GM10847 (cell line): ENCODE results near the gene C20orf144.

Experiments
- POLR2A ChIP-seq: IDR thresholded peaks from 2 replicates; pipeline ENCODE4 v1.6.1; 2011; ENCODE audit not compliant: insufficient read length; ENCODE audit errors: extremely low read depth

Gene C20orf144

DNA sequence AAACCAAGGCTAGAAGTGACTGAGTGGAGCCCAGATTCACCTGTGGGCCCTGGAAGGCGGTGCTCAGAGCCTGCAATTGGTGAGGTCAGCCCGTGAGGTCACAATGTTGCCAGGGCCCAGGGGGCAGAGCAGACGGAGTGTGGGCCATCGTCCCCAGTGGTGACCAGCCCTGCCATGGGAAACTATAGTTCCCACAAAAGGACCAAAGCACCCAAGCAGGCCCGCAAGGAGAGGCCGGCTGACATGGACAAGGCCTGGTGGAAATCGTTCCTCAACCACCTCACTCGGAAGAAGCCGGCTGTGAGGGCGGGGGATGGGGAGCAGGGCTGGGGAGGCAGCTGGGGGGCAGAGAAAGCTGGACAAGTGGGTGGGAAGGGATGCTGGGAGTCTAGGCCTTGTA lies at the start of gene C20orf144:
Gene C20orf144, plus strand, starts transcription at position 156 of the 400 bp plus-strand sequence. Its CDS starts 19 bp downstream, at position 175.
- TF ChIP-seq POLR2A = no peak

DNA sequence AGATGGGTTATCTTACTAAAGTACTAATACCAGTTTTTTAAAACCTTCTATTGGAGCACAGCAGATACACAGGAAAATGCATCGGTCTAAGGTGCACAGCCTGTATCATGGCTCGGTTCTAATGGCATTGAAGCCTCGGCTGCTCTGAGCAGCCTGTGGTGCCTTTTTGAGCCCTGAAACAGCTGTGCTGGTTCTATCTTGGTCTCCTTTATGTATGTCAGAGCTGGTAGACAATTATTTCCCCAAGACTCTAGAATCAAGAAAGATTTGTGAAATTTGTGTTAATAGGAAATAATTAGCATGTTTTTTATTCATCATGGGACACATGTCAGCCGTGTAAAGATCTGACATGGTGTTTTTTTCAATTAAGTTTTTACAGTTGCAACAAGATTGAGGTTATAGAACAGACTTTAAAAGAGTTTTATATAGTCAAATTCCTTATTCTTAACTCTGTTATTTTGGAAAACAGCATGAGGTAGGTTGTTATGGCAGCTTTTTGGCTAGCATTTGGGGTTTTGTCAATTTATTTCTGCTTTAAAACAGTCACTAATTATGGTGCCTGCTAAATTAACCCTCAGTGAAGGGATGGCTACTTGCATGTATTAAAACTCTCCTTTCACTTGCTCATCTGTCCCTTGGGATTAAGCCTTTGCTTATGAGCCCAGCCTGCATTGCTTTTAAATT lies 40.3 kb upstream of the C20orf144 start:
- TF ChIP-seq POLR2A = no peak

DNA sequence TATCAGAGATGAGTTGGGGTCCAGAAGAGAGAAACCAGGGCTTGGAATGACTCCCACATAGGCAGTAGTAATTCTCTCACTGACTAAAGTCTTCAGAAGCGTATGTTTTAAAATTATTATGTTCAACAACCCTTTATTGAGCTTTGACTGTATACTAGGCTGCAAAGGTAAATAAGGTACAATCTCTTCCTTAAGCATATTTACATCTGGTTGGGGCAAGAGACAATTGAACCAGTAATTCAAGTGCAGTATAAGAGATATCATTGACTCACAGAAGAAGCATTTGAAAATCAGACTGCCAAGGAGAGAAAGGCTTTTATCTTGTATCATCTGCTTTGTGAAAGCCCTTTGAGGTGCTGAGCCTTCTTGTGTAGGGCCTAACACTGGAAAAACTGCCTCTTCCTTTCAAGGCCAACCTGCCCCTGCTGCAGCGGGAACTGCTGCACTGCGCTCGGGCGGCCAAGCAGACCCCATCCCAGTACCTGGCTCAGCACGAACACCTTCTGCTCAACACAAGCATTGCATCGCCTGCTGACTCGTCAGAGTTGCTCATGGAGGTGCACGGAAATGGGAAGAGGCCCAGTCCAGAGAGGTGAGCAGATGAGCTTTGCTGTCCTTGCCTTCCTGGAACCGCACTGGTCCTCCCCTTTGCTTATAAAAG lies 39.3 kb upstream of the C20orf144 start:
- TF ChIP-seq POLR2A = no peak

DNA sequence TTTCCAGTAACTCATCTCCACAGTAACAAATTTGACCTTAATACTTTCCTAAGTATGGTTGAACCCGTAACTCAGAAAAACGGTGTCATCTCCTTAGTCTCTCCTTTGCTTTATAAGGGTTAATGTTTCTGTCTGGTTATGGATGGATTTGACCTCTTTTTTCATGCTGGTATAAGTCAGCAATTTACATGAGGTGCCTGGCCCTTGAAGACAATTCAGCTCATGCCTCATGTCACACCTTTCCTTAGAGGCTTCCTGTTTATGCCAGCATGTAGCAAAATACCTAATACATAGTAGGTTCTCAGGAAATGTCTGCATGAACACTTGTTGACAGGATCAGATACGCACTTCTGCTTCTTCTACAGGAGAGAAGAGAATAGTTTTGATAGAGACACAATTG lies 37.7 kb upstream of the C20orf144 start:
- TF ChIP-seq POLR2A = no peak

DNA sequence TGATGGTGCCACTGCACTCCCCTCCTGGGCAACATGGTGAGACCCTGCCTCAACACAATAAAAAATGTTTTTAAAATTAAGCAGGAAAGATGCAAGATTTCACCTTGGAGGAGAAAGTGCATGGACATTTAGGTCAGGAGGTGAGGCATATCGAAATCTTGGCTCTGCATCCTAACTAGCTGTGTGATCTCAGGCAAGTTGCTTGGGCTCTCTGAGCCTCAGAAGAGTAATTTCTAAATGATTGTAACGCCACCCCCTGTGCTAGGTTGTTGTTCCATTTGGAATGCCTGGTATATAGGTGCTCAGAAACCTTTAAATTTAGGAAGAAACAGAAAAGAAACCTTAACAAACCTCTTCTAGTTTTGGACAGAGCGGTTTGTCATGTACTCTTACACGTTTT lies 35.9 kb upstream of the C20orf144 start:
- TF ChIP-seq POLR2A = no peak

DNA sequence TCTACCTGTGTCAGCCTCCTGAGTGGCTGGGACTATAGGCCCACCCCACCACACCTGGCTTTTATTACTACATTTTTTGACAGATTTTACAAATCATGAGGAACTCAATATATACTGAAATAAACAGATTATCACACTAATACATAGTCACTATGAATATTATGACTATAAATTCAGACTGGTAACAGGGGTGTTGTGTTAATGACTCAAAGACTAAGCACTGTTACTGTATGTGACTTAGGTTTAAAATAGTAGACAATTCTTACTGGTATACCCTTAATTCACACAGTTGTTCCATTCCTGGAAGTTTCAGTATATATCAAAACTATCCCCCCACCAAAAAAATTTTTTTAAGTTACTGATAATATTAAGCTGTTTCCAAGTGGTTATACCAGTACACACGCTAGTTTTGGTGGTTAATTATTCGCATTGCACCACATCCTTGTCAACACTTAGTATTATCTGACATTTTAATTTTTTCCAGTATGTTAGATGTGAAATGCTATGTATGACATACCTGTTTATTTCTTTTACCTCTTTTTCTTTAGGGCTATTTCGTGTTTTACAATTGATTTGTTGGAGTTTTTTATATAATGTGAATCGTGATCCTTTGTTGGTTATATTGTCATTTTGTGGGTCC lies 34.4 kb upstream of the C20orf144 start:
- TF ChIP-seq POLR2A = no peak

DNA sequence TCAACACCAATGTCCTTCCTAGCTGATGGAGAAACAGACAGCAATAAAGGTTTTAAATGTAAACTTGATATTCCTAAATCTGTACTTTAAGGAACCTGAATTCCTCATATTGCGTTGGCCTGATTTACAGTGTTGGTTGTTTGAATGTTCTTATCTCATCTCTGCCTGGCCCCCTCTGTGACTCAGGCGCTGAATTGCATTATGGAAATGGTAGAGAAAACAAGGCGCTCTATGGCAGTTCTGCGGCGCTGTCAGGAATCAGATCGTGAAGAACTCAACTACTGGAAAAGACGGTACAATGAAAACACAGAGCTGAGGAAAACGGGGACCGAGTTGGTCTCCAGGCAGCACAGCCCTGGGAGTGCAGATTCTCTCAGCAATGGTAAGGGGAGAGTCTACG lies 32.6 kb upstream of the C20orf144 start:
- TF ChIP-seq POLR2A = no peak

DNA sequence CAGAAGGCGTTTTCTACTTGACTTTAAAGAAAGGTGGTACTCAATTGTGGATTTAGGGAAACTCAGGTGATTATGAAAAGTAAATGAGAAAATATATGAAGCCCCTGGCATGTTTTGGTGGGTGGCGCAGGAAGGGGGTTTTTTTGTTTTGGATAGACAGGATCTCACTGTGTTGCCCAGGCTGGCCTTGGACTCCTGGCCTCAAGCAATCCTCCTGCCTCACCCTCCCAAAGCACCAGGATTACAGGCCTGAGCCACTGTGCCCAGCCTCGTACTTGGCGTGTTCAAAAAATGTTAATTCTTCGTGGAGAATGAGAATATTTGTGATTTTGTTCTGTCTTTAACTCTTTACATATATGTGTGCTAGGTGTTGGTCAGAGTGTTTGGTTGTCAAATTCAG lies 32.1 kb upstream of the C20orf144 start:
- no peak for TF ChIP-seq POLR2A

DNA sequence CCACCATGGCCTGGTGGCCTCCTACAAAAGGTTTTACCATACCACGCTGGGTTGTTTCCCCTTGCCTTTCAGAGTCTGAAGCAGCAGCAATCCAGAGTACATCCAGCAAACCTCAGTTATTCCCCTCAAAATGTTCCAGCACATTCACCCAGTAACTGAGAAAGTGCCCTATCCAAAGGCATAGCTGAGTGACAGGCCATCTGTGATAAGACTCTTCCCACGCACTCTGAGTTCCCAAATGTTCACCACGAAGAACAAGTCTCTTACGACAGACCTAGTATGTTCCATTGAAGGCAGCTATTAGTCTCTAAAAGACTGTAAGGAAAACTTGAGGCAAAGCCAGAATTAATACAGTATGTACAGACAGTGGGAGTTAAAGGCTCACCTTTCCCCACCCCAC lies 31.6 kb upstream of the C20orf144 start:
- no peak for TF ChIP-seq POLR2A

DNA sequence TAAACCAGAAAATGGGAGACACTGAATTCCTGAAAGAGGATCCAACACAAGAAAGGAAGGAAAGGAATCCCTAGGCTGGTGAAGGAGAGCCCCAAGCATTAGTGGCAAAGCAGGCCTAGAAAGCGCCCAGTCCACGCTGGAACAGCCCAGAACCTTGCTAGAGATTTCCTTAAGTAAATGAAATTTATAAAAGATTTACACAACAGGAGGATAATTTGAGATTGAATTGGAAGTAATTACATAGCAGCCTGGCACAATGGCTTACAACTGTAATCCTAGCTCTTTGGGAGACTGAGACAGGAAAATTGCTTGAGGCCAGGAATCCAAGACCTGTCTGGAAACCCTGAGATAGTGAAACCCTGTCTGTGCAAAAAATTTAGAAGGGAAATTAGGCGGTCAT lies 26.8 kb upstream of the C20orf144 start:
- no peak for TF ChIP-seq POLR2A

DNA sequence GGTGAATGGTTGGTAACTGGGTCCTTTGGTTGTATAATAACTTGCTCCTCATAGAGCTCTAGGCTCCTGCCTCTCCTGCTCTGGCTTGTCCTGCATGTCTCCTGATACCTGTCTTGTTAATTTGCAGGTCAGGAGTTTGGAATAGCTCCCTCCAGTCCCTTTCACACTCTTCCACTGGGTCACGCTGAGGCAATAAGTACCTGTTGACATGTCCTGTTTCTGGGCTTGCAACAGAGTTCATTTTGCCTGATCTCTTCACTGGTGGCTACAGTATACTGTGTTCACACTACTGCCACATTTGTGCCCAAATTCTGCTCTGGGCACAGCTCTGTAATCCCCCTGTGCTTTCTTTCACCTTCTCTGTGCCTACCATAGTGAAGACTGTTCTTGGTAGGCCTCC lies 25.4 kb upstream of the C20orf144 start:
- TF ChIP-seq POLR2A = no peak

DNA sequence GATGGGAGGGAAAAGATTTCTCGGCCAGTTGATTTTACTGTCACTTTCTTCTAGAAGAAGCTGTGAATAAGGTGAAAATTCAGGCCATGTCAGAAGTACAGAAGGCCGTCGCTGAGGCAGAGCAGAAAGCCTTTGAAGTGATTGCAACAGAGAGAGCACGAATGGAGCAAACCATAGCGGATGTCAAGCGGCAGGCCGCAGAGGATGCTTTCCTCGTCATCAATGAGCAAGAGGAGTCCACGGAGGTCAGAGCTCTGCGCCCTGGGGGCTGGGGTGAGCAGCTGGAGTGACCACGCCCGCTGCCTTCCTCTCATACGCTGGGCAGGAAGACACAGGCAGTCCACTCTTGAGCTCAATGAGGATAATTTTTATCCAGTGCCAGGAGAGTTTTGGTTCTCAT lies 21.8 kb upstream of the C20orf144 start:
- no peak for TF ChIP-seq POLR2A

DNA sequence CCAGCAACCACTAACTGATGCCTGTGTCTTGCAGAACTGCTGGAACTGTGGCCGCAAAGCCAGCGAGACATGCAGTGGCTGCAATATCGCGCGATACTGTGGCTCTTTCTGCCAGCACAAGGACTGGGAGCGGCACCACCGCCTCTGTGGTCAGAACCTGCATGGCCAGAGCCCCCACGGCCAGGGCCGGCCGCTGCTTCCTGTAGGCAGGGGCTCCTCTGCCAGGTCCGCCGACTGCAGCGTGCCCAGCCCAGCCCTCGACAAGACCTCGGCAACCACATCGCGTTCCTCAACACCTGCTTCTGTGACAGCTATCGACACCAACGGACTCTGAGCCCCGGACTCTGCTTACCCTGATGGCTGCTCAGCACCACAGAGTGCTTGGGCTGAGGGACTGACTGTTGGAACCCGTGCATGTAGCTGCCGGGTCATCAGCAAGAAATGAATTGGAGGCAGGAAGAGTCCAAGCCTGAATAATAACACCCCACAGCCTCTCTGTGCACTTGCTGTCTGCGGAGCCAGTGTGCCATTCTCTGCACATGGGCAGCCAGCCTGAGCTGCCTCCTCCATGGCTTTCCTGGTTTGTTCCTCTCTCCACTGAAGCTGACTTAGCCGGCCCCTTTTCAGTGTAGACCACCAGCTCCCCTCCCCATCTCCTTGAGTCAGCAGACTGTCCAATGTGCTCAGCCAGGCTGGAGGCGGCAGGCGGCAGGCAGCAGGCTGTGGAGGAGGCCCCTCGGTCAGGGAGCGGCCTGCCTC lies 17.6 kb upstream of the C20orf144 start:
- TF ChIP-seq POLR2A = no peak

DNA sequence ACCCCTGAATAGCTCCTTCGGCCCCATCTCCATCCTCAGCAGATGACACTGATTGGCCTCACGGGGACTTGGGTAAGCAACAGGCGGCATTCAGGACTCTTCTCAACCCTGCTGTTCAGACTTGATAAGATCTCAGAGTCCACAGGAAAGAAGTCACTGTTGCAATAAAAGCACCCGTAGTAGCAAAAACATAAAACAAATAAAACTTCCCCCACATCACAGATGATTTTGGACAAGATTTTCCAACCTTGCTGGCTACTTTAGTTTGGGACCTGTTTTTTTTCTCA lies 17.1 kb upstream of the C20orf144 start:
- no peak for TF ChIP-seq POLR2A

DNA sequence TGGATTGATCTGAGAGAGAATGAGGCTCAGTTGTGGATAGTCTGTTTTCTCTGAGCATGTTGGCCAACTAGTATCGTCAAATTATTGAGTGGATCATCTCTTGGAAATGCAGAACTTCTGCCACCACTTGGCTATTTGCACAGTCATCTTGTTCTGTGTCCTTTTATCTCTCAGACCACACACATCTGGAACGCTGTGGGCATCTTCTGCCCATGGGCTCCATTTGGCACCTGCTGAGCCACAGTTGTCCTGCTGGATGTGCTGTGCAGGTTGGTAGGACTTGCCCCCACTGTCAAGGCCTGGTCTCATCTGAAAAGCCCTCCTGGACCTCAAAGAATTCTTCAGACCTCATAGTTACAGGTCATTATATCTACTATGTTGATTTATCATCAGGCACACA lies 16.7 kb upstream of the C20orf144 start:
- no peak for TF ChIP-seq POLR2A

DNA sequence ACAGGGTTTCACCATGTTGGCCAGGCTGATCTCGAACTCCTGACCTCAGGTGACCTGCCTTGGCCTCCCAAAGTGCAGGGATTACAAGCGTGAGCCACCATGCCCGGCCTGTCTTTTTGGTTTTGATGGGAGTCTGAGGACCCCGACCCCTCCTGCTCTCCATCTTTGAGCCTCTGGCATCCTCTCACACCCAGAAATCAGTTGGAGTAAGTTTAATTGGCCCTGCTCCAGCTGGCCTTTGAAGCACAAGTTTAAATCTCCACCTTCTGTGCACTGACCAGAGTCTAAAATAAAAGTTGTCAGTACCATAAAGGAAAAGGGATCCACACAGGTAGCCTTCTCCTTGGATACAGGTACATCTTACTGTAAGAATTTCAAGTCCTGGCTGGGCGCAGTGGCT lies 15.9 kb upstream of the C20orf144 start:
- TF ChIP-seq POLR2A = no peak
